Coronary artery (tissue), 2 donors: ENCODE data around the gene PHACTR1.

Source experiments
- DNase-seq: peaks from one replicate; pipeline ENCODE4 v3.0.0-alpha.2; 2017; ENCODE audit warnings: low spot score
- H3K27ac ChIP-seq, 2 donors: fragments of 200-600 bp; sonication (generic); one replicate each; pipeline ENCODE4 v1.5.1; 2016 to 2019
- H3K4me3 ChIP-seq: fragments of 200-600 bp; sonication (generic); 2 replicates; pipeline ENCODE4 v1.5.1; 2016; ENCODE audit warnings: mild to moderate bottlenecking, moderate library complexity
- CTCF ChIP-seq: fragments of 200-600 bp; sonication (generic); IDR thresholded peaks from one replicate; pipeline ENCODE4 v1.5.1; 2019; ENCODE audit warnings: antibody characterized with exemption

The PHACTR1 gene

GRCh38 chr6:12826584-12826983 is 110.0 kb downstream of the PHACTR1 start:
- no peak overlapping the region for H3K27ac ChIP-seq
- TF ChIP-seq CTCF, result no peak
- DNase-seq, result no peak
- no peak overlapping the region for H3K4me3 ChIP-seq

- no peak for TF ChIP-seq CTCF
- Histone ChIP-seq H3K4me3 (no peak overlapping the region), H3K27ac (no peak overlapping the region)
- no peak for DNase-seq
Measured at GRCh38 chr6:12827921-12828320, 111.4 kb downstream of the PHACTR1 start.

GRCh38 chr6:12832226-12832735 is 115.7 kb downstream of the PHACTR1 start:
- no peak overlapping the region for H3K4me3 ChIP-seq
- no peak for DNase-seq
- no peak overlapping the region for H3K27ac ChIP-seq
- TF ChIP-seq CTCF, result no peak

- TF ChIP-seq CTCF, result no peak
- DNase-seq, result no peak
- H3K27ac ChIP-seq, result no peak overlapping the region
- no peak overlapping the region for H3K4me3 ChIP-seq
Measured at GRCh38 chr6:12836009-12836408, 119.4 kb downstream of the PHACTR1 start.

GRCh38 chr6:12841619-12842018 is 125.1 kb downstream of the PHACTR1 start:
- TF ChIP-seq CTCF, result no peak
- H3K4me3 ChIP-seq, result no peak overlapping the region

GRCh38 chr6:12842114-12842513 is 125.5 kb downstream of the PHACTR1 start:
- no peak for DNase-seq
- H3K4me3 ChIP-seq, result no peak overlapping the region
- H3K27ac ChIP-seq, result no peak overlapping the region
- no peak for TF ChIP-seq CTCF

More at GRCh38 chr6:12841619-12842018, 125.1 kb downstream of the PHACTR1 start:
- H3K27ac ChIP-seq, result no peak overlapping the region
- DNase-seq, result no peak

GRCh38 chr6:12842658-12843057 is 126.1 kb downstream of the PHACTR1 start:
- Histone ChIP-seq H3K4me3 (no peak overlapping the region), H3K27ac (no peak overlapping the region)
- DNase-seq, result no peak
- no peak for TF ChIP-seq CTCF
